Measurements from ENCODE around the gene COL4A1.

DNA sequence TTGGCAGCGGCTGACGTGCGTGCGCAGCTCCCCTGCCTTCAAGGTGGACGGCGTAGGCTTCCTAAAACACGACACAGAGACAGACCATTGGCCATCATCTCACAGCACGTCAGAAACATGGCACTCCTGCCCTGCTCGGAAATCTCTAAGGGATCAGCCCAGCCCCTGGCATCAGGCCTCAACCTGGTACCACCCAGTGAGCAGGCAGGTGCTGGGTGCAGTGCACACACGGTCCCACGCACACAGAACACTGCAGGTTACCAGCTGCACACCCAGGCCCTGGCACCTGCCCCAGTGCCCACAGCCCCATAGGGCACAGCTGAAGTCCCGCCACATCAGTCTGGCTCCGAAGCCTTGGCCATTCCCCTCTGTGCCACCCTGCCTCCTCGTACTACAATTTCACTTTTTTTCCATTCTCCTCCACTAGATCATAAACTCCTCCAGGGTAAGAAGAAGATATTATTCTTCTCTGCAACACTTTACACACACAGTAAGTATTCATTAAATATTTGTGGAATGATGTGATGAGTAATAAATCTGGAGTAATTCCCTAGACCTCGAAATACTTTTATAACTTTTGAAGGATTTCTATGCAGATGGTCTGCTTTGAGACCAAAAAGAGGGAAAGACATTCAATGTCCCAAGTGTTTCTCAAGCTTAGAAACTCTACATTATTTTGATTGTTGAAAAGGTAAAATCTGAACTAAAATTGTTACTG lies 156.4 kb downstream of the COL4A1 start:
- no peak for TF ChIP-seq CTCF (conservative IDR thresholded peaks at IDR 0.05; ENCODE audit: low read length)
- no peak for TF ChIP-seq EZH2phosphoT487 (IDR thresholded peaks at IDR 0.05; ENCODE audit: borderline replicate concordance)

Data from Loucy (cell line).